HG02970 (cell line): ENCODE measurements around the gene TMEM243.
"Not testable (repeated sequence)": the region's sequence is repeated elsewhere in the genome, so short reads cannot be mapped to it uniquely, and the experiment has no call there.

Experiments
- ATAC-seq: cut with Tn5 transposase; IDR thresholded peaks from one replicate; pipeline ENCODE4 v1.9.1; 2021; ENCODE audit warnings: mild to moderate bottlenecking, moderate library complexity, moderate number of reproducible peaks; ENCODE audit not compliant: unreplicated experiment, low FRiP score

TMEM243 gene

GRCh38 chr7:87213252-87213651, 6.3 kb downstream of the TMEM243 start:
- ATAC-seq, result no peak

GRCh38 chr7:87212498-87212897, 7.0 kb downstream of the TMEM243 start:
- no peak for ATAC-seq

- ATAC-seq, result no peak
Measured at GRCh38 chr7:87210506-87210905, 9.0 kb downstream of the TMEM243 start.

GRCh38 chr7:87209295-87209924, 10.1 kb downstream of the TMEM243 start:
- ATAC-seq, result no peak

GRCh38 chr7:87206361-87206760, 13.2 kb downstream of the TMEM243 start:
- ATAC-seq, result no peak

- not testable (repeated sequence) for ATAC-seq
Measured at GRCh38 chr7:87205701-87206100, 13.8 kb downstream of the TMEM243 start.

- ATAC-seq, result no peak
Measured at GRCh38 chr7:87204933-87205332, 14.6 kb downstream of the TMEM243 start.

- ATAC-seq, result not testable (repeated sequence)
Measured at GRCh38 chr7:87203929-87204328, 15.6 kb downstream of the TMEM243 start.

- ATAC-seq, result no peak
Measured at GRCh38 chr7:87202705-87203104, 16.8 kb downstream of the TMEM243 start.

GRCh38 chr7:87202208-87202607, 17.3 kb downstream of the TMEM243 start:
- ATAC-seq, result no peak

- ATAC-seq, result no peak
Measured at GRCh38 chr7:87199700-87200450, 19.7 kb downstream of the TMEM243 start.

- ATAC-seq, result no peak
Measured at GRCh38 chr7:87199241-87199640, 20.3 kb downstream of the TMEM243 start.

- no peak for ATAC-seq
Measured at GRCh38 chr7:87193912-87194311, 25.6 kb downstream of the TMEM243 start.

GRCh38 chr7:87192784-87193487, 26.6 kb downstream of the TMEM243 start:
- no peak for ATAC-seq

GRCh38 chr7:87190783-87191182, 28.7 kb downstream of the TMEM243 start:
- ATAC-seq, result no peak

GRCh38 chr7:87188930-87189329, 30.6 kb downstream of the TMEM243 start:
- no peak for ATAC-seq

GRCh38 chr7:87187120-87187519, 32.4 kb downstream of the TMEM243 start:
- no peak for ATAC-seq

- ATAC-seq, result no peak
Measured at GRCh38 chr7:87179180-87179579, 40.4 kb downstream of the TMEM243 start.

GRCh38 chr7:87178320-87178719, 41.2 kb downstream of the TMEM243 start:
- ATAC-seq, result no peak

GRCh38 chr7:87173471-87173870, 46.1 kb downstream of the TMEM243 start:
- ATAC-seq, result no peak

GRCh38 chr7:87171282-87171934, 48.1 kb downstream of the TMEM243 start:
- ATAC-seq, result no peak
